ENCODE measurements around the gene IGFLR1. TPM values are rescaled to one million over a fixed set of nuclear protein-coding genes. Genes with fewer than 3 reads are reported as not detected.

The IGFLR1 gene
- total and polyA plus RNA-seq, 2 of the 8 experiments (the other 6 are each of a cell fraction or from before 2014, with no cell fraction given): 8.4 to 28.9 TPM

DNA sequence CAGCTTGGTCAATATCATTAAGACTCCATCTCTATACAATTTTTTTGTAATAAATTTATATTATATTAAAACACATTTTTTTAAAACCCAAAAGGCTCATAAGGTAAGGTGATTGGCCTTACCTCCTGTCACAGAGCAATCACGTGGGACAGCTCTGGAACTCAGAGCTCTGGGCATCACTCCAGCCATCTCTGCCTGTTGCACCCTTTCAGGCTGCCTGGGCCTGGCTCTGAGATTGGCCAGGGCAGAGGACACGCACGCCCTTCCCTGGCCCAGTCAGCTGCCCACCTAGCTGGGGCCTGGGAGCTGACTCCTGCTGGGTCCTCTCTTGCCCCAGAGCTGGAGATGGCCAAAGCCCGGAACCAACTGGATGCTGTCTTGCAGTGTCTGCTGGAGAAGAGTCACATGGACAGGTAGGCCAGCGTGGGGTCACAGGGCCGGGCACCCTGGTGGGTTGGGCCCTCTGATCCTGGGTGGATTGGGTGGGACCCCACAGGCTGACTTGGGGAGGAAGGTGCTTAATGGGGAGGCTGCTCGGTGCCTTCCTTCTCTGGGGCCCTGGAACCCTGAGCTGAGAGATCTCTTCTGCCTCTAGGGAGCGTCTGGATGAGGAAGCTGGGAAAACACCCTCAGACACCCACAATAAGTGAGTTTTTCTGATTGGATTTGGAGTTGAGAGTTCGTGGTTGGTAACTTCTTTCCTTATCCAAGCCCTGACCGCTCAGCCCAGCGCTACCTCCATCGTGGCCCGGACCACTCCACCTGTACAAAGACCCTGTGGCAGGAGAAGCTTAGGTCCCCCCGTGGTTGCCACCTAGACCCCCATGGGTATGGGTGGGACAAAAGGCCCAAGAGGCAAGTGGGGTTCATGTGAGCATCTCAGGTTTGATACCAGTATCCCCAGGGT is 9.8 kb upstream of the IGFLR1 start (continued):
- no peak for TF ChIP-seq PHF8 (conservative IDR thresholded peaks at IDR 0.05; ENCODE audit: low read depth, low read length)
- no peak for TF ChIP-seq TBP (IDR thresholded peaks at IDR 0.05; ENCODE audit: low read depth, low read length)
- no peak for TF ChIP-seq POLR2A (IDR thresholded peaks at IDR 0.05; ENCODE audit: control extremely low read depth in 1 of 2, low read depth in 2 of 2, low read length in 2 of 2)
- TF ChIP-seq BCL11A (IDR thresholded peaks at IDR 0.05; ENCODE audit: low read depth in 2 of 2, low read length in 2 of 2): no peak
- TF ChIP-seq MAFK (IDR thresholded peaks at IDR 0.05; ENCODE audit: low read depth, low read length): no peak

Measured in H1 (cell line).